NCI-H187 treated with DMSO at 0.1 percent for 48 hours (cell line): ENCODE measurements around the gene SERINC3.
"Not testable (repeated sequence)": the region's sequence is repeated elsewhere in the genome, so short reads cannot be mapped to it uniquely, and the experiment has no call there.

Source experiments
- DNase-seq: peaks from one replicate; lab custom pipeline; 2025; lab: John Stamatoyannopoulos, UW

SERINC3 gene

GRCh38 chr20:44521484-44522481 lies at the start of gene SERINC3:
Gene SERINC3, minus strand, starts transcription at chr20:44522070. Its CDS starts 119 bp downstream, at chr20:44521951.
- DNase-seq, result peak; percentile 63

- no peak for DNase-seq
These were observed 49.6 kb upstream of the SERINC3 start for GRCh38 chr20:44571362-44571988.

GRCh38 chr20:44570367-44570766 lies 48.5 kb upstream of the SERINC3 start:
- no peak for DNase-seq

GRCh38 chr20:44566811-44567210 lies 44.9 kb upstream of the SERINC3 start:
- DNase-seq, result no peak

GRCh38 chr20:44566018-44566417 lies 44.1 kb upstream of the SERINC3 start:
- no peak for DNase-seq

GRCh38 chr20:44561876-44562275 lies 40.0 kb upstream of the SERINC3 start:
- DNase-seq, result no peak

- DNase-seq, result not testable (repeated sequence)
These were observed 38.9 kb upstream of the SERINC3 start for GRCh38 chr20:44560818-44561217.

- DNase-seq, result no peak
These were observed 38.4 kb upstream of the SERINC3 start for GRCh38 chr20:44560229-44560628.

- DNase-seq, result no peak
These were observed 37.4 kb upstream of the SERINC3 start for GRCh38 chr20:44559302-44559701.

- DNase-seq, result no peak
These were observed 31.4 kb upstream of the SERINC3 start for GRCh38 chr20:44552950-44553908.

GRCh38 chr20:44552568-44552949 lies 30.7 kb upstream of the SERINC3 start:
- no peak for DNase-seq

GRCh38 chr20:44552050-44552449 lies 30.2 kb upstream of the SERINC3 start:
- DNase-seq, result no peak

- DNase-seq, result no peak
These were observed 27.3 kb upstream of the SERINC3 start for GRCh38 chr20:44549123-44549522.

GRCh38 chr20:44547419-44547818 lies 25.5 kb upstream of the SERINC3 start:
- no peak for DNase-seq

- DNase-seq, result no peak
These were observed 22.4 kb upstream of the SERINC3 start for GRCh38 chr20:44544263-44544662.

GRCh38 chr20:44543358-44543757 lies 21.5 kb upstream of the SERINC3 start:
- no peak for DNase-seq

GRCh38 chr20:44542890-44543289 lies 21.0 kb upstream of the SERINC3 start:
- no peak for DNase-seq

GRCh38 chr20:44541992-44542391 lies 20.1 kb upstream of the SERINC3 start:
- DNase-seq, result no peak

- DNase-seq, result no peak
These were observed 19.0 kb upstream of the SERINC3 start for GRCh38 chr20:44540834-44541233.

- DNase-seq, result no peak
These were observed 16.1 kb upstream of the SERINC3 start for GRCh38 chr20:44537993-44538392.

GRCh38 chr20:44536175-44536574 lies 14.3 kb upstream of the SERINC3 start:
- DNase-seq, result no peak

GRCh38 chr20:44533928-44534327 lies 12.1 kb upstream of the SERINC3 start:
- DNase-seq, result no peak
